ENCODE measurements around the gene ERGIC1. TPM values are rescaled to one million over a fixed set of nuclear protein-coding genes. Genes with fewer than 3 reads are reported as not detected.

Gene ERGIC1
- total RNA-seq, 1 experiment from 2014 or later, result 89.8 TPM

GRCh38 chr5:172921906-172922305, 87.9 kb downstream of the ERGIC1 start:
- Mint-ChIP-seq H3K4me1 (no peaks in the 10 kb centered on the region), H3K36me3 (peaks cover 46% of the 10 kb centered on the region), H3K27ac (peak overlapping the region; percentile 58; the same call in 1 of the 2 replicates), H3K9me3 (no peaks in the 10 kb centered on the region), H3K4me3 (no peak overlapping the region), H3K27me3 (ENCODE audit: low read depth) (no peaks in the 10 kb centered on the region)
- no peak for TF ChIP-seq ZBTB21 (CRISPR knock-in tag; IDR thresholded peaks at IDR 0.05; ENCODE audit: borderline replicate concordance)
- no peak for TF ChIP-seq FOXP4 (CRISPR knock-in tag; IDR thresholded peaks at IDR 0.05)
- TF ChIP-seq ZNF121 (CRISPR knock-in tag; IDR thresholded peaks at IDR 0.05), result no peak
- no peak for TF ChIP-seq ZNF532 (CRISPR knock-in tag; IDR thresholded peaks at IDR 0.05; ENCODE audit: borderline replicate concordance)
- TF ChIP-seq NR2C2 (CRISPR knock-in tag; IDR thresholded peaks at IDR 0.05), result no peak
- TF ChIP-seq JUN (CRISPR knock-in tag; IDR thresholded peaks at IDR 0.05), result no peak
- TF ChIP-seq CREB1 (CRISPR knock-in tag; IDR thresholded peaks at IDR 0.05), result no peak
- no peak for TF ChIP-seq CREM (CRISPR knock-in tag; IDR thresholded peaks at IDR 0.05)
- no peak for TF ChIP-seq PREB (CRISPR knock-in tag; IDR thresholded peaks at IDR 0.05; ENCODE audit: borderline replicate concordance)
- TF ChIP-seq PRDM15 (CRISPR knock-in tag; IDR thresholded peaks at IDR 0.05), result no peak
- TF ChIP-seq CDX4 (CRISPR knock-in tag; IDR thresholded peaks at IDR 0.05; ENCODE audit: borderline replicate concordance), result no peak
- no peak for TF ChIP-seq ZNF281 (CRISPR knock-in tag; IDR thresholded peaks at IDR 0.05)
- no peak for TF ChIP-seq TP53 (CRISPR knock-in tag; IDR thresholded peaks at IDR 0.05)
- TF ChIP-seq SP1 (CRISPR knock-in tag; conservative IDR thresholded peaks at IDR 0.05), result no peak
- TF ChIP-seq ATF2 (CRISPR knock-in tag; IDR thresholded peaks at IDR 0.05; ENCODE audit: borderline replicate concordance, low read depth), result no peak
- no peak for TF ChIP-seq ZBTB43 (CRISPR knock-in tag; IDR thresholded peaks at IDR 0.05)
- DNase-seq (ENCODE audit: low spot score), result no peak
- no peak for ATAC-seq
- ChIA-PET CTCF (interaction anchor here (1.2 kb wide), 1 partner anchor 11 kb away, joined by 4 read pairs; no protein-coding TSS in a partner anchor), POLR2A (no interaction called here)
